Skeletal muscle tissue (tissue), 4 donors: ENCODE data around the gene LSM10. TPM values are rescaled to one million over a fixed set of nuclear protein-coding genes. Genes with fewer than 3 reads are reported as not detected.

Experiments used
- H3K27ac ChIP-seq: one replicate; pipeline ENCODE4 v1.7.0; 2013; ENCODE audit warnings: mild to moderate bottlenecking, low read depth, low read length, inconsistent platforms
- H3K27me3 ChIP-seq, 3 donors: one replicate each; pipeline ENCODE4 v1.7.0; 2013; ENCODE audit warnings: low read length in 3 of 3; ENCODE audit not compliant: control insufficient read depth in 3 of 3, insufficient read depth in 3 of 3
- H3K36me3 ChIP-seq, 3 donors: one replicate each; pipeline ENCODE4 v1.7.0; 2013; ENCODE audit warnings: low read length in 3 of 3; ENCODE audit not compliant: control insufficient read depth in 3 of 3, insufficient read depth in 3 of 3
- H3K4me1 ChIP-seq, 3 donors: one replicate each; pipeline ENCODE4 v1.7.0; 2013; ENCODE audit warnings: low read length in 3 of 3, mild to moderate bottlenecking in 3 of 3; ENCODE audit not compliant: control insufficient read depth in 3 of 3, insufficient read depth in 3 of 3
- H3K4me3 ChIP-seq, 3 donors: one replicate each; pipeline ENCODE4 v1.7.0; 2013; ENCODE audit warnings: low read length in 3 of 3
- H3K9ac ChIP-seq, 3 donors: one replicate each; pipeline ENCODE4 v1.7.0; 2013; ENCODE audit warnings: low read length in 3 of 3, mild to moderate bottlenecking in 3 of 3, moderate library complexity in 2 of 3, low read depth in 1 of 3
- H3K9me3 ChIP-seq, 3 donors: one replicate each; pipeline ENCODE4 v1.7.0; 2013; ENCODE audit warnings: low read length in 3 of 3; ENCODE audit not compliant: control insufficient read depth in 3 of 3
- total RNA-seq: library from RNA; depleted of rRNA; stranded (reverse); fragments of >200 nt; gene quantifications from one replicate; pipeline ENCODE4 v1.2.3, GENCODE V29; 2014
- donor health status: Osteomylitis.

LSM10 gene
- total RNA-seq, 1 donor from 2014 or later, result 4.2 TPM

- Histone ChIP-seq H3K36me3 (peaks cover 63 to 70% (median 64%) of the 10 kb centered on the region in 3 donors), H3K9ac (no peak overlapping the region), H3K4me1 (peaks cover 0 to 3% (median 2%) of the 10 kb centered on the region in 3 donors), H3K4me3 (no peak overlapping the region), H3K9me3 (no peaks in the 10 kb centered on the region), H3K27ac (no peak overlapping the region), H3K27me3 (no peaks in the 10 kb centered on the region)
These were observed 39.1 kb downstream of the LSM10 start for GRCh38 chr1:36358514-36359084.

GRCh38 chr1:36355811-36356210, 41.9 kb downstream of the LSM10 start:
- Histone ChIP-seq H3K27me3 (no peaks in the 10 kb centered on the region), H3K27ac (no peak overlapping the region), H3K9me3 (no peaks in the 10 kb centered on the region), H3K36me3 (peaks cover 63 to 70% (median 65%) of the 10 kb centered on the region in 3 donors), H3K9ac (no peak overlapping the region), H3K4me3 (no peak overlapping the region), H3K4me1 (peaks cover 13 to 20% (median 18%) of the 10 kb centered on the region in 3 donors)

GRCh38 chr1:36354486-36354885, 43.2 kb downstream of the LSM10 start:
- H3K9ac ChIP-seq, result no peak overlapping the region
- H3K9me3 ChIP-seq, result no peaks in the 10 kb centered on the region
- no peak overlapping the region for H3K4me3 ChIP-seq
- H3K27me3 ChIP-seq, result no peaks in the 10 kb centered on the region
- no peak overlapping the region for H3K27ac ChIP-seq
- peaks cover 61 to 63% (median 63%) of the 10 kb centered on the region in 3 donors for H3K36me3 ChIP-seq
- H3K4me1 ChIP-seq, result peaks cover 26 to 33% (median 32%) of the 10 kb centered on the region in 3 donors

GRCh38 chr1:36352910-36353878, 44.5 kb downstream of the LSM10 start:
- no peak overlapping the region for H3K27ac ChIP-seq
- no peaks in the 10 kb centered on the region for H3K9me3 ChIP-seq
- no peak overlapping the region for H3K4me3 ChIP-seq
- peaks cover 26 to 38% (median 37%) of the 10 kb centered on the region in 3 donors for H3K4me1 ChIP-seq
- H3K9ac ChIP-seq, result no peak overlapping the region
- peaks cover 60 to 65% (median 62%) of the 10 kb centered on the region in 3 donors for H3K36me3 ChIP-seq
- no peaks in the 10 kb centered on the region for H3K27me3 ChIP-seq

GRCh38 chr1:36352125-36352909, 45.4 kb downstream of the LSM10 start:
- peaks cover 26 to 38% (median 37%) of the 10 kb centered on the region in 3 donors for H3K4me1 ChIP-seq
- no peak overlapping the region for H3K4me3 ChIP-seq
- H3K27me3 ChIP-seq, result no peaks in the 10 kb centered on the region
- H3K9ac ChIP-seq, result no peak overlapping the region
- H3K36me3 ChIP-seq, result peaks cover 59 to 62% (median 61%) of the 10 kb centered on the region in 3 donors
- H3K9me3 ChIP-seq, result no peaks in the 10 kb centered on the region
- no peak overlapping the region for H3K27ac ChIP-seq

- Histone ChIP-seq H3K27me3 (no peaks in the 10 kb centered on the region), H3K36me3 (peaks cover 61 to 65% (median 62%) of the 10 kb centered on the region in 3 donors), H3K4me1 (peaks cover 26 to 38% (median 37%) of the 10 kb centered on the region in 3 donors), H3K9me3 (no peaks in the 10 kb centered on the region), H3K27ac (peak overlapping the region; percentile 55), H3K9ac (peak overlapping the region in 1 of 3 donors; percentile 54), H3K4me3 (no peak overlapping the region)
These were observed 46.3 kb downstream of the LSM10 start for GRCh38 chr1:36351227-36351977.

GRCh38 chr1:36350659-36351226, 47.0 kb downstream of the LSM10 start:
- peaks cover 26 to 38% (median 37%) of the 10 kb centered on the region in 3 donors for H3K4me1 ChIP-seq
- H3K36me3 ChIP-seq, result peaks cover 61 to 63% (median 61%) of the 10 kb centered on the region in 3 donors
- peak overlapping the region in 1 of 3 donors; percentile 13 for H3K4me3 ChIP-seq
- no peaks in the 10 kb centered on the region for H3K27me3 ChIP-seq
- no peaks in the 10 kb centered on the region for H3K9me3 ChIP-seq
- peak overlapping the region in 2 of 3 donors; percentile 15 to 54 for H3K9ac ChIP-seq
- H3K27ac ChIP-seq, result peak overlapping the region; percentile 55

GRCh38 chr1:36349839-36350238, 47.9 kb downstream of the LSM10 start:
- peak overlapping the region in 1 of 3 donors; percentile 54 for H3K9ac ChIP-seq
- H3K36me3 ChIP-seq, result peaks cover 55 to 63% (median 59%) of the 10 kb centered on the region in 3 donors
- no peaks in the 10 kb centered on the region for H3K27me3 ChIP-seq
- H3K4me3 ChIP-seq, result no peak overlapping the region
- H3K9me3 ChIP-seq, result no peaks in the 10 kb centered on the region
- peaks cover 34 to 46% (median 45%) of the 10 kb centered on the region in 3 donors for H3K4me1 ChIP-seq
- peak overlapping the region; percentile 55 for H3K27ac ChIP-seq

GRCh38 chr1:36349241-36349671, 48.5 kb downstream of the LSM10 start:
- Histone ChIP-seq H3K4me3 (no peak overlapping the region), H3K9me3 (no peaks in the 10 kb centered on the region), H3K36me3 (peaks cover 52 to 61% (median 55%) of the 10 kb centered on the region in 3 donors), H3K27me3 (no peaks in the 10 kb centered on the region), H3K27ac (no peak overlapping the region), H3K4me1 (peaks cover 35 to 52% (median 51%) of the 10 kb centered on the region in 3 donors), H3K9ac (peak overlapping the region in 1 of 3 donors; percentile 0)
